H1 (cell line): Measurements from ENCODE around the gene SCAP. TPM values are rescaled to one million over a fixed set of nuclear protein-coding genes. Genes with fewer than 3 reads are reported as not detected.
"Not testable (repeated sequence)": the region's sequence is repeated elsewhere in the genome, so short reads cannot be mapped to it uniquely, and the experiment has no call there.

ENCODE experiments used
- CTCF ChIA-PET: fragments of 300-600 bp; sonication (Branson Sonifier 250); formaldehyde crosslinking; loops from one replicate; lab custom pipeline; 2021; ENCODE audit not compliant: partially characterized antibody; lab: Charles Lee
- POLR2A ChIA-PET: fragments of 300-600 bp; sonication (Branson Sonifier 250); formaldehyde crosslinking; loops from one replicate; lab custom pipeline; 2021; ENCODE audit warnings: inconsistent platforms; ENCODE audit not compliant: partially characterized antibody; lab: Charles Lee
- DNase-seq, 2 experiments: peaks; one replicate each; pipeline versions ENCODE4 v3.0.0 to v3.0.0-alpha.2; 2010 to 2022; ENCODE audit warnings: low spot score in 2 of 2, low read depth in 1 of 2, mixed read lengths in 1 of 2
- FAIRE-seq: peaks from 2 replicates; lab custom pipeline; 2011; peaks lifted over from hg19 to GRCh38; lab: Jason Lieb, UNC
- H2AFZ ChIP-seq: 2 replicates; pipeline ENCODE4 v1.8.1; 2012; ENCODE audit warnings: low read length, inconsistent platforms
- H2AK5ac ChIP-seq: 2 replicates; pipeline ENCODE4 v1.6.1; 2013; ENCODE audit warnings: low read depth, low read length
- H2BK120ac ChIP-seq: replicated peaks from 2 replicates; pipeline ENCODE3; 2013; ENCODE audit warnings: low read depth, low read length, inconsistent platforms
- H2BK12ac ChIP-seq: 2 replicates; pipeline ENCODE4 v1.6.1; 2013; ENCODE audit warnings: low read depth, low read length
- H2BK15ac ChIP-seq: 2 replicates; pipeline ENCODE4 v1.6.1; 2013; ENCODE audit warnings: low read length
- H2BK20ac ChIP-seq: 2 replicates; pipeline ENCODE4 v1.6.1; 2013; ENCODE audit warnings: low read length
- H2BK5ac ChIP-seq: 2 replicates; pipeline ENCODE4 v1.6.1; 2013; ENCODE audit warnings: low read depth, low read length
- H3K14ac ChIP-seq: 2 replicates; pipeline ENCODE4 v1.6.1; 2013; ENCODE audit warnings: inconsistent platforms; ENCODE audit not compliant: insufficient read length
- H3K18ac ChIP-seq: 2 replicates; pipeline ENCODE4 v1.6.1; 2013; ENCODE audit warnings: low read length; ENCODE audit errors: extremely low read depth
- H3K23ac ChIP-seq: 2 replicates; pipeline ENCODE4 v1.6.1; 2013; ENCODE audit warnings: inconsistent platforms; ENCODE audit not compliant: insufficient read length
- H3K23me2 ChIP-seq: 2 replicates; pipeline ENCODE4 v1.6.1; 2013; ENCODE audit warnings: low read depth, low read length
- H3K27ac ChIP-seq: 2 replicates; pipeline ENCODE4 v1.6.1; 2011; ENCODE audit warnings: low read depth, low read length, inconsistent platforms
- H3K27me3 ChIP-seq, 4 experiments: replicated peaks in 1 of 4; 1 replicate in 1 of 4; 2 replicates in 3 of 4; pipeline versions ENCODE4 v1.6.1 to v1.8.1; 2011 to 2013; ENCODE audit warnings: low read length in 3 of 4, mild to moderate bottlenecking in 3 of 4, inconsistent platforms in 2 of 4, mixed read lengths in 2 of 4, moderate library complexity in 1 of 4; ENCODE audit not compliant: control insufficient read depth in 3 of 4, insufficient read depth in 3 of 4; ENCODE audit errors: extremely low read depth in 1 of 4
- H3K36me3 ChIP-seq, 4 experiments: 2 replicates each; pipeline versions ENCODE4 v1.6.1 to v1.8.1; 2011 to 2013; ENCODE audit warnings: mild to moderate bottlenecking in 4 of 4, low read length in 3 of 4, moderate library complexity in 2 of 4, control low read depth in 1 of 4, inconsistent platforms in 1 of 4; ENCODE audit not compliant: insufficient read depth in 4 of 4, control insufficient read depth in 2 of 4
- H3K4ac ChIP-seq: replicated peaks from 2 replicates; pipeline ENCODE3; 2013; ENCODE audit warnings: low read length, low read depth, mixed read lengths, inconsistent platforms; ENCODE audit not compliant: insufficient read length
- H3K4me1 ChIP-seq, 4 experiments: replicated peaks in 1 of 4; 1 replicate in 1 of 4; 2 replicates in 3 of 4; pipeline versions ENCODE4 v1.6.1 to v1.8.1; 2011 to 2013; ENCODE audit warnings: low read length in 3 of 4, inconsistent platforms in 2 of 4, mixed read lengths in 1 of 4; ENCODE audit not compliant: insufficient read depth in 4 of 4, control insufficient read depth in 3 of 4
- H3K4me2 ChIP-seq, 2 experiments: 2 replicates each; pipeline versions ENCODE4 v1.6.1 to v1.8.1; 2011 to 2013; ENCODE audit warnings: low read depth in 2 of 2, low read length in 2 of 2, control low read depth in 1 of 2, inconsistent platforms in 1 of 2, mild to moderate bottlenecking in 1 of 2; ENCODE audit not compliant: insufficient read depth in 1 of 2
- H3K4me3 ChIP-seq, 4 experiments: fragments of 200-600, 300-600 bp in 1 of 4; sonication (generic), shearing (Covaris generic), sonication (Bioruptor Twin) in 1 of 4; 2 replicates each; pipeline versions ENCODE4 v1.5.1 to v1.8.1; 2011 to 2016; ENCODE audit warnings: low read length in 4 of 4, low read depth in 3 of 4, control low read depth in 2 of 4, inconsistent platforms in 2 of 4, mild to moderate bottlenecking in 2 of 4, mixed read lengths in 1 of 4, moderate library complexity in 1 of 4; ENCODE audit not compliant: insufficient read depth in 2 of 4; ENCODE audit errors: extremely low read depth in 1 of 4
- H3K56ac ChIP-seq: replicated peaks from 2 replicates; pipeline ENCODE3; 2013; ENCODE audit warnings: low read depth, mild to moderate bottlenecking, mixed read lengths, low read length, inconsistent platforms; ENCODE audit not compliant: insufficient read length
- H3K79me1 ChIP-seq: 2 replicates; pipeline ENCODE4 v1.6.1; 2013; ENCODE audit warnings: low read depth, low read length, control low read depth
- H3K79me2 ChIP-seq, 2 experiments: 2 replicates each; pipeline versions ENCODE4 v1.6.1 to v1.8.1; 2012 to 2013; ENCODE audit warnings: low read length in 2 of 2, mild to moderate bottlenecking in 2 of 2, inconsistent platforms in 1 of 2; ENCODE audit not compliant: insufficient read depth in 2 of 2, control insufficient read depth in 1 of 2
- H3K9ac ChIP-seq, 4 experiments: replicated peaks in 1 of 4; 1 replicate in 1 of 4; 2 replicates in 3 of 4; pipeline versions ENCODE4 v1.6.1 to v1.8.1; 2011 to 2013; ENCODE audit warnings: low read depth in 3 of 4, low read length in 3 of 4, control low read depth in 2 of 4, mild to moderate bottlenecking in 2 of 4, moderate library complexity in 2 of 4, inconsistent platforms in 1 of 4; ENCODE audit errors: extremely low read depth in 1 of 4
- H3K9me3 ChIP-seq, 2 experiments: 2 replicates each; pipeline versions ENCODE4 v1.6.1 to v1.8.1; 2012 to 2013; ENCODE audit warnings: mild to moderate bottlenecking in 2 of 2, moderate library complexity in 2 of 2, control low read depth in 1 of 2, inconsistent platforms in 1 of 2, low read depth in 1 of 2, low read length in 1 of 2, mixed read lengths in 1 of 2; ENCODE audit not compliant: insufficient read depth in 2 of 2
- H4K20me1 ChIP-seq, 2 experiments: replicated peaks in 1 of 2; 2 replicates each; pipeline versions ENCODE3 to v1.8.1; 2011 to 2013; ENCODE audit warnings: inconsistent platforms in 2 of 2, low read length in 2 of 2, mild to moderate bottlenecking in 1 of 2; ENCODE audit not compliant: insufficient read depth in 2 of 2, control insufficient read depth in 1 of 2
- H4K5ac ChIP-seq: 2 replicates; pipeline ENCODE4 v1.6.1; 2013; ENCODE audit warnings: low read length, low read depth, mixed read lengths, inconsistent platforms; ENCODE audit not compliant: insufficient read length
- H4K8ac ChIP-seq: 2 replicates; pipeline ENCODE4 v1.8.0; 2013; ENCODE audit warnings: mild to moderate bottlenecking, moderate library complexity, low read length, inconsistent platforms; ENCODE audit not compliant: insufficient read depth; ENCODE audit errors: extremely low read depth
- H4K91ac ChIP-seq: replicated peaks from 2 replicates; pipeline ENCODE3; 2013; ENCODE audit warnings: low read length, mixed read lengths, inconsistent platforms; ENCODE audit not compliant: insufficient read length
- WGBS, 2 experiments: shearing (Covaris generic) in 1 of 2; methylation state at CpG; one replicate each; pipeline versions ENCODE4 v1.1.6 to v1.1.7; 2013 to 2015; ENCODE audit warnings: low lambda C conversion rate in 2 of 2, mixed read lengths in 2 of 2, inconsistent platforms in 1 of 2, low coverage in 1 of 2, missing lambda C conversion rate in 1 of 2; ENCODE audit not compliant: insufficient replicate concordance in 2 of 2, insufficient coverage in 1 of 2, insufficient read length in 1 of 2; ENCODE audit errors: extremely low coverage in 1 of 2, missing lambda C conversion rate in 1 of 2; 5-methylcytosine and 5-hydroxymethylcytosine counted together
- polyA plus RNA-seq, 7 experiments: library from polyadenylated mRNA; depleted of rRNA in 3 of 7; stranded (reverse) in 5 of 7; unstranded in 2 of 7; fragments of >200 nt in 5 of 7; fragments of 200-250 nt in 2 of 7; gene quantifications; 1 replicate in 5 of 7; 2 replicates in 1 of 7; 4 replicates in 1 of 7; pipeline versions ENCODE4 v1.2.1 to v1.2.3, GENCODE V29; 2011 to 2013; ENCODE audit warnings: missing spikeins in 2 of 7, mixed read lengths in 2 of 7
- total RNA-seq: library from RNA; stranded (reverse); fragmentation: NEBNext Ultra II Directional; extraction: Animal tissue kit (Norgen Biotek cat#: 25700); gene quantifications from 2 replicates; pipeline ENCODE4 v1.2.1, GENCODE V29; 2021

SCAP gene
- total and polyA plus RNA-seq, 2 of the 8 experiments (the other 6 are each of a cell fraction or from before 2014, with no cell fraction given): 74.0 to 114 TPM

DNA sequence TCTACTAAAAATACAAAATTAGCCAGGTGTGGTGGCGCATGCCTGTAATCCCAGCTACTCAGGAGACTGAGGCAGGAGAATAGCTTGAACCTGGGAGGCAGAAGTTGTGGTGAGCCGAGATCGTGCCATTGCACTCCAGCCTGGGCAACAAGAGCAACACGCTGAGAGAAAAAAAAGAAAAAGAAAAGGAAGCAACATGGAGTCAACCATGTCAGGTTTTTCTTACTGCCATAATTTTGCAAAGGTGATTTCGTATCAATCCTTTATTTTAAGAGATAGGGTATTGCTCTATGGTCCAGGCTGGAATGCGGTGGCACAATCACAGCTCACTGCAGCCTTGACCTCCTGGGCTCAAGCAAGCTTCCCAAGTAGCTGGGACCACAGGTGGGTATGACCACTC, 4.5 kb upstream of the SCAP start:
- H3K23me2 ChIP-seq, DNase-seq, H3K23ac ChIP-seq, H3K27me3 ChIP-seq, H3K9me3 ChIP-seq, H3K27ac ChIP-seq, H3K9ac ChIP-seq, H4K20me1 ChIP-seq, H2AK5ac ChIP-seq, H3K14ac ChIP-seq, H4K8ac ChIP-seq, H3K56ac ChIP-seq, H2AFZ ChIP-seq, H3K79me1 ChIP-seq, H3K4me2 ChIP-seq, FAIRE-seq, H3K79me2 ChIP-seq, H2BK5ac ChIP-seq, H4K5ac ChIP-seq, H3K4me3 ChIP-seq, H3K36me3 ChIP-seq, H2BK12ac ChIP-seq, H3K18ac ChIP-seq, H2BK15ac ChIP-seq, H3K4ac ChIP-seq: not testable (repeated sequence)
- Histone ChIP-seq H3K4me1 (peaks cover 0 to 12% (median 6%) of the 10 kb centered on the region in 4 experiments; a peak in 4 of 7 replicates), H4K91ac (peak overlapping the region; percentile 54), H2BK20ac (0 out of 2 replicates have a peak overlapping the region, but pooled peaks have one; percentile 61), H2BK120ac (peak overlapping the region; percentile 95)
- POLR2A ChIA-PET: interaction anchor here (0.9 to 1.9 kb wide), 5 partner anchors 9 to 24 kb away, joined by 3 to 7 read pairs (median 4); no protein-coding TSS in a partner anchor
- WGBS, 2 experiments: 92% methylated on average over 5 of the region's 6 CpGs; no CpG with 5 or more reads in 1 of the 2 experiments
- CTCF ChIA-PET: interaction anchor here (0.6 to 1.6 kb wide), 4 partner anchors 32 to 204 kb away, joined by 3 to 10 read pairs (median 4); no protein-coding TSS in a partner anchor
